ENCODE data around the gene TKFC. TPM values are rescaled to one million over a fixed set of nuclear protein-coding genes. Genes with fewer than 3 reads are reported as not detected.

Gene TKFC
- total and polyA plus RNA-seq, 2 experiments from 2014 or later, result 39.8 to 44.6 TPM

DNA sequence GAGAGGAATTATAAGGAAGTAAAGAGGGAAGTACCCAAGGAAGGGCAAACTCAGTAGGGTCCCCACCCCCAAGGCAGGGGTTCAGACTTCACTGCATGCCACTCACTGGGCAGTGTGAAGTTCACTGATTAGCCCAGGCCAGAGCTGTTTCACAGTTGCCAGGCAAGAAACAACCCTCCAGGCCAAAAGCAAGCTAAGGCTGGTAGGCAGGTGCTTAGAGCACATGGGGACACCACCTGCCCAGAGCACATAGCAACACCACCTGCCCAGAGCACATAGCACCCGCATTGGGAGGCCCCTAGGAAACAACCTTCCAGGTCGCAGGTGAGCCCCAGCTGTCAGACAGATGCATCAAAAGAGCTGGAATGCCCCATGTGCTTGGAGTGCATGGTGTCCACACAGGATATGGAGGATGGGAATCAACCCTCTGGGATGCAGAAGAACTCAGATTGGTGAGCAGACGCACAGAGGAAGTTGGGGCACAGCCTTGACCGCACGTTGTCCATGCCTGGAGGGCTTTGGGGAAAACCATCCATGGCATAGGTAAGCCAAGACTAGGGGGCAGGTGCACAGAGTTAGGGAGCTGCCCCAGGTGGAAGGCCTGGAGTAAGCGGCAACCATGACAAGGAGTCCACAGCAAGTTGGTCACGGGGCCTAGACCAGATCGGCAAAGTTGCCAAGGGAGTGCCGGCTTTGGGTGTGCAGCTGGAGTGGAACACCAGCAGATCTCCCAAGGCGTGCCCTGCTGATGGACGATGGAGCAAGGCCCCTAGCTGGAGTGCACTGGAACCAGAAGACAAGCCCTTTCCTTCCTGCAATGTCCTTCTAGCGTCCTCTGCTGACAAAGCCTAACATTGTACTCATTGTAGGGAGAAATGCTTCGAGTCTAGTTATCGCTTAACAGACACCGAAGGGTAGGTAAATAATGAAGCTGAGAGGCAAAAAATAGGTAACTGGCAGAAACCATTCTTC lies 51.5 kb downstream of the TKFC start:
- no peaks in the 10 kb centered on the region for H3K27me3 ChIP-seq (replicated peaks; ENCODE audit: insufficient read depth)
- no peaks in the 10 kb centered on the region for H3K79me2 ChIP-seq (ENCODE audit: insufficient read depth)
- no peak overlapping the region for H3K9ac ChIP-seq
- no peaks in the 10 kb centered on the region for H3K9me3 ChIP-seq (ENCODE audit: low read depth)
- WGBS, 2 experiments (ENCODE audit: low coverage in 1 of 2, low lambda C conversion rate in 2 of 2, missing lambda C conversion rate in 2 of 2), result 70 to 72% methylated on average over 15 of the region's 15 CpGs
- no peaks in the 10 kb centered on the region for H3K9me2 ChIP-seq (ENCODE audit: insufficient read depth)
- H3K4me3 ChIP-seq, result no peak overlapping the region
- peaks cover 6% of the 10 kb centered on the region for H3F3A ChIP-seq (ENCODE audit: insufficient read depth)
- H3K27ac ChIP-seq, result no peak overlapping the region
- TF ChIP-seq EZH2phosphoT487 (IDR thresholded peaks at IDR 0.05; ENCODE audit: insufficient read depth, low read depth) (no peak), EZH2 (IDR thresholded peaks at IDR 0.05; ENCODE audit: insufficient read depth, poor library complexity, severe bottlenecking) (no peak)
- no peaks in the 10 kb centered on the region for H4K20me1 ChIP-seq (ENCODE audit: insufficient read depth)
- in situ Hi-C loops (cut with MboI), result loop anchor here (5.0 to 10.0 kb wide), 2 partner anchors 47 to 120 kb away; no protein-coding TSS in a partner anchor
- peaks cover 6% of the 10 kb centered on the region for H3K4me1 ChIP-seq (ENCODE audit: insufficient read depth)
- H3K4me2 ChIP-seq (ENCODE audit: unreplicated experiment), result no peak overlapping the region
- H3K36me3 ChIP-seq (ENCODE audit: low read depth), result no peaks in the 10 kb centered on the region
- DNase-seq, result peak; percentile 37
- H2AFZ ChIP-seq, result no peak overlapping the region

DNA sequence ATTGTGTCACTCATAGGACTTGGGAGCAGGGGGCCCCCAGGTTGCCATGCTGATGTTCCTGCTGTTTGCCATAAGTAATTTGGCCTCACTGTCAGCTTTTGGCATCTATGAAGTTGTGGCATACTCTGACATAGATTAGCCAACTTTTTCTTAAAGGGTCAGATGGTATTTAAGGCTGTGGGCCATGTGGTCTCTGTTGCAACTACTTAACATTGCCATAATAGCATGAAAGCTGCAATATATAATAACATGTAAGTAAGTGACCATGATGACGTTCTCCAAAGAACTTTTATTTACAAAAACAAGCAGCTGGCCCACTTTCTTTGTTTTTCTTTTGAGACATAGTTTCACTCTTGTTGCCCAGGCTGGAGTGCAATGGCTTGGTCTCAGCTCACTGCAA lies 57.1 kb downstream of the TKFC start:
- Histone ChIP-seq H3K9me2 (ENCODE audit: insufficient read depth) (no peaks in the 10 kb centered on the region), H4K20me1 (ENCODE audit: insufficient read depth) (no peaks in the 10 kb centered on the region), H3K27ac (no peak overlapping the region), H3F3A (ENCODE audit: insufficient read depth) (peaks cover 6% of the 10 kb centered on the region; the same call in 1 of the 2 replicates), H3K4me2 (ENCODE audit: unreplicated experiment) (no peak overlapping the region), H3K4me3 (no peak overlapping the region), H2AFZ (no peak overlapping the region), H3K36me3 (ENCODE audit: low read depth) (0 out of 2 replicates have a peak, but pooled peaks cover 5% of the 10 kb centered on the region), H3K9me3 (ENCODE audit: low read depth) (no peaks in the 10 kb centered on the region), H3K9ac (no peak overlapping the region), H3K79me2 (ENCODE audit: insufficient read depth) (peaks cover 11% of the 10 kb centered on the region; the same call in 1 of the 2 replicates), H3K4me1 (ENCODE audit: insufficient read depth) (peaks cover 8% of the 10 kb centered on the region), H3K27me3 (replicated peaks; ENCODE audit: insufficient read depth) (no peaks in the 10 kb centered on the region)
- no peak for DNase-seq
- 31 to 65% methylated on average over 1 of the region's 1 CpG for WGBS, 2 experiments (ENCODE audit: low coverage in 1 of 2, low lambda C conversion rate in 2 of 2, missing lambda C conversion rate in 2 of 2)
- in situ Hi-C loops (cut with MboI), result loop anchor here (5.0 kb wide), 1 partner anchor 52 kb away; no protein-coding TSS in a partner anchor
- TF ChIP-seq EZH2 (IDR thresholded peaks at IDR 0.05; ENCODE audit: insufficient read depth, poor library complexity, severe bottlenecking) (no peak), EZH2phosphoT487 (IDR thresholded peaks at IDR 0.05; ENCODE audit: insufficient read depth, low read depth) (no peak)

DNA sequence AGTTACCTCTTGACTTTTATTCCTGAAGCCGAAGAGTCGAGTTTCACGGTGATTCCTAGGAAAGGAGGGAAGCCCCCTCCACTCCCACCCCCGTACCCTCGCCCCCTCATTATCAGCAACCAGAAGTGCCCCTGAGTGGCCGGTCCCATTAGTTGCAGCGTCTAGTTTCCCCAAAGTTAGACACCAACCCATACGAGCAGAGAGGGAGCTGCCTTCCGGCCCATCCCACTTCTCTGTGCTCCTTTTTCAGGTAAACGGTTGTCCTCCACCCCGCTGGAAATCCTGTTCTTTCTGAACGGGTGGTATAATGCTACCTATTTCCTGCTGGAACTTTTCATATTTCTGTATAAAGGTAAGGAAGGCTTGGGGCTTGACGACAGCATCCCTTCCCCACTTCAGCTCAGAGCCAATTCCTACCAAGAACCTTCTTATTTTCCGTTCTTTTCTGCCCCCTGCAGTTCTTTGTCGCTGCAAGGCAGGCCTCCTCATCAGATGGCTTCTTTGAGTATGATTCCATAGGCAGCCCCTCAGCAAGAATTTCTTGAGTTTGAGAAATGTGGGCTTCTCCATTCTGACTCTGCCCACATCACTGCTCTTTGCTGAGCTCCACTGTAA lies 60.1 kb downstream of the TKFC start:
- H2AFZ ChIP-seq, result peak overlapping the region; percentile 99
- peak overlapping the region; percentile 90 for H3K9ac ChIP-seq
- in situ Hi-C loops (cut with MboI), result loop anchor here (5.0 kb wide), 1 partner anchor 49 kb away; no protein-coding TSS in a partner anchor
- H3K79me2 ChIP-seq (ENCODE audit: insufficient read depth), result peaks cover 12% of the 10 kb centered on the region; the same call in 1 of the 2 replicates
- no peaks in the 10 kb centered on the region for H3K9me3 ChIP-seq (ENCODE audit: low read depth)
- no peaks in the 10 kb centered on the region for H3K9me2 ChIP-seq (ENCODE audit: insufficient read depth)
- 1% methylated on average over 11 to 15 of the region's 15 CpGs for WGBS, 2 experiments (ENCODE audit: low coverage in 1 of 2, low lambda C conversion rate in 2 of 2, missing lambda C conversion rate in 2 of 2)
- H3K36me3 ChIP-seq (ENCODE audit: low read depth), result peaks cover 14% of the 10 kb centered on the region; the same call in 1 of the 2 replicates
- peaks cover 6% of the 10 kb centered on the region; the same call in 1 of the 2 replicates for H3F3A ChIP-seq (ENCODE audit: insufficient read depth)
- peaks cover 8% of the 10 kb centered on the region for H3K4me1 ChIP-seq (ENCODE audit: insufficient read depth)
- DNase-seq, result peak; percentile 57
- no peak for TF ChIP-seq EZH2 (IDR thresholded peaks at IDR 0.05; ENCODE audit: insufficient read depth, poor library complexity, severe bottlenecking)
- TF ChIP-seq EZH2phosphoT487 (IDR thresholded peaks at IDR 0.05; ENCODE audit: insufficient read depth, low read depth), result no peak
- H3K27ac ChIP-seq, result peak overlapping the region; percentile 37
- no peaks in the 10 kb centered on the region for H3K27me3 ChIP-seq (replicated peaks; ENCODE audit: insufficient read depth)
- peak overlapping the region; percentile 97 for H3K4me2 ChIP-seq (ENCODE audit: unreplicated experiment)
- H4K20me1 ChIP-seq (ENCODE audit: insufficient read depth), result no peaks in the 10 kb centered on the region
- peak overlapping the region; percentile 87 for H3K4me3 ChIP-seq

Other genes with a start within 250 kb of the TKFC start
- not detected in 2 replicates for gene CD5, start 230.7 kb upstream of the TKFC start, total RNA-seq (2014; rRNA removed; shearing (Covaris generic))
- not detected in 2 replicates for gene CD5, start 230.7 kb upstream of the TKFC start, polyA plus RNA-seq (2016; fragmentation: Nextera tagmentation; extraction: Ambion mirVana)
- gene VPS37C, start 171.8 kb upstream of the TKFC start, total RNA-seq (2014; rRNA removed; shearing (Covaris generic)), result 13.4 and 18.7 TPM in 2 replicates
- 12.1 and 13.1 TPM in 2 replicates for gene VPS37C, start 171.8 kb upstream of the TKFC start, polyA plus RNA-seq (2016; fragmentation: Nextera tagmentation; extraction: Ambion mirVana)
- not detected in 2 replicates for gene PGA3, start 129.7 kb upstream of the TKFC start, total RNA-seq (2014; rRNA removed; shearing (Covaris generic))
- gene PGA3, start 129.7 kb upstream of the TKFC start, polyA plus RNA-seq (2016; fragmentation: Nextera tagmentation; extraction: Ambion mirVana), result 0.29 TPM in 1 of 2 replicates, not detected in the other
- gene PGA4, start 110.9 kb upstream of the TKFC start, total RNA-seq (2014; rRNA removed; shearing (Covaris generic)), result not detected in 2 replicates
- gene PGA4, start 110.9 kb upstream of the TKFC start, polyA plus RNA-seq (2016; fragmentation: Nextera tagmentation; extraction: Ambion mirVana), result 0.31 TPM in 1 of 2 replicates, not detected in the other
- gene PGA5, start 92.1 kb upstream of the TKFC start, total RNA-seq (2014; rRNA removed; shearing (Covaris generic)), result not detected in 2 replicates
- not detected in 2 replicates for gene PGA5, start 92.1 kb upstream of the TKFC start, polyA plus RNA-seq (2016; fragmentation: Nextera tagmentation; extraction: Ambion mirVana)
- 0.76 and 1.1 TPM in 2 replicates for gene VWCE, start 37.9 kb upstream of the TKFC start, total RNA-seq (2014; rRNA removed; shearing (Covaris generic))
- gene VWCE, start 37.9 kb upstream of the TKFC start, polyA plus RNA-seq (2016; fragmentation: Nextera tagmentation; extraction: Ambion mirVana), result 0.61 and 0.70 TPM in 2 replicates
- 229 and 252 TPM in 2 replicates for gene DDB1, start 123 bp upstream of the TKFC start, total RNA-seq (2014; rRNA removed; shearing (Covaris generic))
- 160 and 162 TPM in 2 replicates for gene DDB1, start 123 bp upstream of the TKFC start, polyA plus RNA-seq (2016; fragmentation: Nextera tagmentation; extraction: Ambion mirVana)
- 38.4 and 49.0 TPM in 2 replicates for gene CYB561A3, start 28.7 kb downstream of the TKFC start, total RNA-seq (2014; rRNA removed; shearing (Covaris generic))
- 42.9 and 52.3 TPM in 2 replicates for gene CYB561A3, start 28.7 kb downstream of the TKFC start, polyA plus RNA-seq (2016; fragmentation: Nextera tagmentation; extraction: Ambion mirVana)
- 19.0 and 21.5 TPM in 2 replicates for gene TMEM138, start 29.1 kb downstream of the TKFC start, total RNA-seq (2014; rRNA removed; shearing (Covaris generic))
- gene TMEM138, start 29.1 kb downstream of the TKFC start, polyA plus RNA-seq (2016; fragmentation: Nextera tagmentation; extraction: Ambion mirVana), result 48.3 and 50.2 TPM in 2 replicates
- 23.2 and 33.9 TPM in 2 replicates for gene TMEM216, start 59.4 kb downstream of the TKFC start, total RNA-seq (2014; rRNA removed; shearing (Covaris generic))
- gene TMEM216, start 59.4 kb downstream of the TKFC start, polyA plus RNA-seq (2016; fragmentation: Nextera tagmentation; extraction: Ambion mirVana), result 20.7 and 23.1 TPM in 2 replicates
- gene CPSF7, start 96.7 kb downstream of the TKFC start, total RNA-seq (2014; rRNA removed; shearing (Covaris generic)), result 27.1 and 31.2 TPM in 2 replicates
- 38.2 and 42.3 TPM in 2 replicates for gene CPSF7, start 96.7 kb downstream of the TKFC start, polyA plus RNA-seq (2016; fragmentation: Nextera tagmentation; extraction: Ambion mirVana)
- 19.5 and 32.5 TPM in 2 replicates for gene SDHAF2, start 96.9 kb downstream of the TKFC start, total RNA-seq (2014; rRNA removed; shearing (Covaris generic))
- 59.5 and 60.6 TPM in 2 replicates for gene SDHAF2, start 96.9 kb downstream of the TKFC start, polyA plus RNA-seq (2016; fragmentation: Nextera tagmentation; extraction: Ambion mirVana)
- 0.43 TPM in 1 of 2 replicates, not detected in the other for gene LRRC10B, start 175.5 kb downstream of the TKFC start, total RNA-seq (2014; rRNA removed; shearing (Covaris generic))
- gene LRRC10B, start 175.5 kb downstream of the TKFC start, polyA plus RNA-seq (2016; fragmentation: Nextera tagmentation; extraction: Ambion mirVana), result not detected in 2 replicates
- 1.5 and 1.9 TPM in 2 replicates for gene SYT7, start 247.8 kb downstream of the TKFC start, total RNA-seq (2014; rRNA removed; shearing (Covaris generic))
- gene SYT7, start 247.8 kb downstream of the TKFC start, polyA plus RNA-seq (2016; fragmentation: Nextera tagmentation; extraction: Ambion mirVana), result 0.40 and 0.72 TPM in 2 replicates